BLaER1 treated with 17β-estradiol and CSF1 and Interleukin-3, amounts not matched to agents 10 nM and 100 nM (cell line): Measurements from ENCODE around the gene PTAFR.

Source experiments
- H3K27ac ChIP-seq, 11 experiments: shearing (Covaris generic); formaldehyde crosslinking; 2 replicates each; pipeline ENCODE4 v1.8.1; 2022
- H3K27me3 ChIP-seq, 11 experiments: shearing (Covaris generic); formaldehyde crosslinking; 2 replicates each; pipeline ENCODE4 v1.8.1; 2022
- H3K36me3 ChIP-seq, 11 experiments: shearing (Covaris generic); formaldehyde crosslinking; 2 replicates each; pipeline ENCODE4 v1.8.1; 2022
- H3K4me1 ChIP-seq, 10 experiments: shearing (Covaris generic); formaldehyde crosslinking; 2 replicates each; pipeline ENCODE4 v1.8.1; 2022
- H3K4me2 ChIP-seq, 11 experiments: shearing (Covaris generic); formaldehyde crosslinking; 2 replicates each; pipeline ENCODE4 v1.8.1; 2022
- H3K4me3 ChIP-seq, 10 experiments: shearing (Covaris generic); formaldehyde crosslinking; 2 replicates each; pipeline ENCODE4 v1.8.1; 2022
- H3K9ac ChIP-seq, 11 experiments: shearing (Covaris generic); formaldehyde crosslinking; 2 replicates each; pipeline ENCODE4 v1.8.1; 2022
- H3K9me3 ChIP-seq, 11 experiments: shearing (Covaris generic); formaldehyde crosslinking; replicated peaks in 1 of 11; 2 replicates each; pipeline ENCODE4 v1.8.1; 2022
- H4K20me1 ChIP-seq, 11 experiments: shearing (Covaris generic); formaldehyde crosslinking; 2 replicates each; pipeline ENCODE4 v1.8.1; 2022
- Cebpa-rat ChIP-seq, 11 experiments: shearing (Covaris generic); IDR thresholded peaks; 2 replicates each; pipeline ENCODE4 v1.8.1; 2022

PTAFR gene

DNA sequence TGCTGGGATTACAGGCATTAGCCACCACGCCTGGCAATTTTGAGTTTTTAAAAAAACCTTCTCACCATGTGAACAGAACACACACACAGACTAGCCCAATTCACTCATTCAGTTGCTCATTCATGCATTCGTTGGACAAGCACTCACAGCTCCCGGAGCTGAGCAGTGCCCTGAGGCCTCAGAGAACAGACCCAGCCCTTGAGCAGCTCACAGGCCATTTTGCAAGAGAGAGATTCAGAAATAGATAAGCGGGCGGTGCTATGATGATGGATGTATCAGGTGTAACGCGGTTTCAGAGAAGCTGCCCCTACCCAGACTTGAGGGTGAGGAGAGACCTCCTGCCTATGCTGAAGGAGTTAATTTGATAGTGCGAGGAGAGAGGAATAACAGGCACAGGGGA is 18.6 kb downstream of the PTAFR start:
- H3K27ac ChIP-seq = no peak overlapping the region
- no peaks in the 10 kb centered on the region for H3K9me3 ChIP-seq

DNA sequence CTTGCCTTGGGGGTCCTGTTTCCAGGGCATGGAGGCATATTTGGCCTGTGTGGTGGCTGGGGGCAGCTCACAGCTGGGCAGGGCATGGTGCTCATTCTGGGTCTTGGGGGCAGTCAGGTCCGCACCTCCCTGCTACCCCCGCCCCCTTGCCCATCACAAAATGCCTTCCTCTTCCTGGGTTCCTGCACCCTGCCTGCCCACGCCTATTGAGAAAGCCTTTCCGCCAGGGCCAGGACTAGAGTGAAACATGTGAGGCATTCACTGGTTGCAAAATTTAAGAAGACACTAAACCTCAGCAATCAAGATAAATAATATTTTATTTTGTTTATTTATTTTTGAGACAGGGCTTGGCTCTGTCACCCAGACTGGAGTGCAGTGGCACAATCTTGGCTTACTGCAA is 19.7 kb downstream of the PTAFR start:
- H3K9me3 ChIP-seq = no peaks in the 10 kb centered on the region
- peak overlapping the region in 1 of 11 experiments; percentile 31; a peak in 1 of 22 replicates for H3K9ac ChIP-seq
- peaks cover 0 to 99% (median 0%) of the 10 kb centered on the region in 11 experiments; a peak in 6 of 22 replicates for H4K20me1 ChIP-seq
- 0 out of 22 replicates have a peak overlapping the region, but pooled peaks of 1 of the 11 experiments have one; percentile 11 for H3K27ac ChIP-seq
- H3K4me3 ChIP-seq = no peak overlapping the region
- H3K4me2 ChIP-seq = peak overlapping the region in 2 of 11 experiments; percentile 45 to 62; a peak in 5 of 22 replicates
- H3K4me1 ChIP-seq = peaks cover 0 to 99% (median 2%) of the 10 kb centered on the region in 10 experiments; a peak in 11 of 20 replicates
- no peaks in the 10 kb centered on the region for H3K27me3 ChIP-seq
- H3K36me3 ChIP-seq = peaks cover 0 to 94% (median 0%) of the 10 kb centered on the region in 11 experiments; a peak in 6 of 22 replicates
- TF ChIP-seq Cebpa-rat (IDR thresholded peaks at IDR 0.05) = no peak

More for the DNA sequence above, 18.6 kb downstream of the PTAFR start:
- H3K4me1 ChIP-seq = peaks cover 0 to 99% (median 1%) of the 10 kb centered on the region in 10 experiments; a peak in 9 of 20 replicates
- H3K27me3 ChIP-seq = no peaks in the 10 kb centered on the region
- peak overlapping the region in 2 of 11 experiments; percentile 51 to 78; a peak in 2 of 22 replicates for H3K4me2 ChIP-seq
- H3K36me3 ChIP-seq = peaks cover 0 to 94% (median 0%) of the 10 kb centered on the region in 11 experiments; a peak in 6 of 22 replicates
- TF ChIP-seq Cebpa-rat (IDR thresholded peaks at IDR 0.05) = no peak
- no peak overlapping the region for H3K9ac ChIP-seq
- H3K4me3 ChIP-seq = no peak overlapping the region
- H4K20me1 ChIP-seq = peaks cover 0 to 99% (median 0%) of the 10 kb centered on the region in 11 experiments; a peak in 6 of 22 replicates

DNA sequence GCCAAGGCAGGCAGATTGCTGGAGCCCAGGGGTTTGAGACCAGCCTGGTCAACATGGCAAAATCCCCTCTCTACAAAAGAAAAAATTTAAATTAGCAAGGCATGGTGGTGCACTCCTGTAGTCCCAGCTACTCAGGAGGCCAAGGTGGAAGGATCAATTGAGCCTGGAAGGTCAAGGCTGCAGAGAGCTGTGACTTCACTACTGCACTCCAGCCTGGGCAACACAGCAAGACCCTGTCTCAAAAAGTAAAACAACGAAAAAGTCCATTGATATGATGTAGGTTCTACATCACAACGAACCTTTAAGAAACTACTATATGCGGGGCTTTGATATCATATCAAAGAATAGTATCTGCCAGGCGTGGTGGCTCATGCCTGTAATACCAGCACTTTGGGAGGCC is 20.9 kb downstream of the PTAFR start:
- Histone ChIP-seq H4K20me1 (peaks cover 0 to 99% (median 0%) of the 10 kb centered on the region in 11 experiments; a peak in 6 of 22 replicates), H3K4me2 (peak overlapping the region in 3 of 11 experiments; percentile 52 to 64 (median 53); a peak in 5 of 22 replicates), H3K9me3 (peaks cover 0 to 10% (median 0%) of the 10 kb centered on the region in 11 experiments; a peak in 4 of 22 replicates), H3K36me3 (peaks cover 0 to 94% (median 0%) of the 10 kb centered on the region in 11 experiments; a peak in 7 of 22 replicates), H3K27me3 (no peaks in the 10 kb centered on the region), H3K4me1 (peaks cover 0 to 91% (median 4%) of the 10 kb centered on the region in 10 experiments; a peak in 11 of 20 replicates), H3K27ac (no peak overlapping the region), H3K4me3 (no peak overlapping the region), H3K9ac (no peak overlapping the region)
- TF ChIP-seq Cebpa-rat (IDR thresholded peaks at IDR 0.05) = no peak

DNA sequence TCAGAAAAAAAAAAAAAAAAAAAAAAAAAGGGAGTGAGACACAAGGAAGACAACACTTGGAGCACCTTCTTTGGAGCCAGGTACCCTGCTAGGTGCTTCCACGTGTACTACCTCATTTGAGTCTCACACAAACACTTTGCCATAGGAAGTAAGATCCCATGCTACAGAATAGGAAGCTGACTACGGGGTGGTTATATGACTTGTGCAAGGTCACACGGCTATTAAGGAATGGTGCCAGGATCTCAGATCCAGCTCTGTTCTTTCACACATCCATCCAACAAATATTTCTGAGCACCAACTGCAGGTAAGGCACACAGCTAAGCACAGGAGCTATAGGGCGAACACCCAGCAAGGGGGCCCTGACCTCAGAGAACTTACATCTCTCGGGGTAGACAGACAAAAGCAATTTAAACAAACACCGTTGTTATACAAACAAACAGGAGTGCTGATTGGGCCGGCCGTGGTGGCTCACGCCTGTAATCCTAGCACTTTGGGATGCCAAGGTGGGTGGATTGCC is 22.4 kb downstream of the PTAFR start:
- Histone ChIP-seq H3K9ac (no peak overlapping the region), H3K9me3 (peaks cover 0 to 19% (median 0%) of the 10 kb centered on the region in 11 experiments; a peak in 4 of 22 replicates), H3K27ac (no peak overlapping the region; a peak in 1 of 22 replicates), H3K36me3 (peaks cover 0 to 96% (median 0%) of the 10 kb centered on the region in 11 experiments; a peak in 7 of 22 replicates), H3K4me2 (peak overlapping the region in 3 of 11 experiments; percentile 51 to 81 (median 53); a peak in 6 of 22 replicates), H3K4me1 (peaks cover 0 to 91% (median 4%) of the 10 kb centered on the region in 10 experiments; a peak in 11 of 20 replicates), H4K20me1 (peaks cover 0 to 99% (median 0%) of the 10 kb centered on the region in 11 experiments; a peak in 6 of 22 replicates), H3K4me3 (no peak overlapping the region), H3K27me3 (no peaks in the 10 kb centered on the region)
- no peak for TF ChIP-seq Cebpa-rat (IDR thresholded peaks at IDR 0.05)

DNA sequence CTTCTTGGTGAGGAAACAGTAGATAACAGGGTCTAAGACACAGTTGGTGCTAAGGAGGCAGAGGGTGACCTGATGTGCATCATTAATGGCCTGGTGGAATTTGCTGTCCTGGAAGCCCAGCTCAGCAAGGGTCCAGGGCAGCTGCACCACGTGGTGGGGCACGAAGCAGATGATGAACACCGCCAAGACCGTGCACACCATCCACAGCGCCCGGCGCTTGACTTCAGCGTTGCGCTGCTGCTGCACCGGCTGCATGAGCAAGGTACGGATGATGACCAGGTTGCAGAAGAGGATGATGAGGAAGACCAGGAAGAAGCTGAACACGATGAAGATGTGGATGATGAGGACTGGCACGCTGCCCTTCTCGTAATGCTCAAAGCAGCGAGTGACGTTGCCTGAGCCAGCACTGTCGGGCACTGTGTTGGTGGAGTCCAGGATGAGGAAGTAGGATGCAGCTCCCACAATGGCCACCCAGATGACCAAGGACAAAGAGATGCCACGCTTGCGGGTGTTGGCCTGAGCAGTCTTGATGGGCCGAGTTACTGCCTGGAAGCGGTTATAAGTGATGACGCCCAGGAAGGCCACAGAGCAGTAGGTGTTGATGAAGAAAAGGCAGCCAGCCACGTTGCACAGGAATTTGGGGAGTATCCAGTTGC is 26.2 kb downstream of the PTAFR start:
- Histone ChIP-seq H3K4me1 (peaks cover 24 to 93% (median 34%) of the 10 kb centered on the region in 10 experiments), H3K27ac (no peak overlapping the region), H3K9ac (no peak overlapping the region), H3K9me3 (peaks cover 0 to 19% (median 0%) of the 10 kb centered on the region in 11 experiments; a peak in 4 of 22 replicates), H3K4me2 (peak overlapping the region in 2 of 11 experiments; percentile 76; a peak in 3 of 22 replicates), H4K20me1 (peaks cover 0 to 87% (median 0%) of the 10 kb centered on the region in 11 experiments; a peak in 6 of 22 replicates), H3K27me3 (no peaks in the 10 kb centered on the region), H3K4me3 (no peak overlapping the region), H3K36me3 (peaks cover 0 to 88% (median 0%) of the 10 kb centered on the region in 11 experiments; a peak in 7 of 22 replicates)
- no peak for TF ChIP-seq Cebpa-rat (IDR thresholded peaks at IDR 0.05)

DNA sequence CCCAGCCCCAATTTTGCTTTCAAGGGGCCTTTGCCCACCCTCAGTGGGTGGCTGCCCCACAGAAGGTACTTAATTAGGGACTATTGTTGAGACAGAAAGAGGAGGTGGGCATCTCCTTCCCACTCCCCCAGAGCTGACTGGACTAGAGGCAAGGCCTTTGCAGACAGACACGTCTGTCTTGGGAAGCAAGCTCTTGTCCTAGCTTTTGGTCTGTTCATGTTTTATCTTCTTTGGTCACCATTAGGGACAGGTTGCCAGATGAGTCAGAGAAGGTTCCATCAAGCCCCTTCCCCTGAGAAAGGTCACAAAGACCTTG is 27.7 kb downstream of the PTAFR start:
- Histone ChIP-seq H3K27me3 (no peaks in the 10 kb centered on the region), H3K27ac (no peak overlapping the region), H3K4me3 (no peak overlapping the region), H3K9ac (peak overlapping the region in 2 of 11 experiments; percentile 5 to 40; a peak in 2 of 22 replicates), H3K36me3 (peaks cover 0 to 76% (median 0%) of the 10 kb centered on the region in 11 experiments; a peak in 7 of 22 replicates), H3K9me3 (peaks cover 0 to 19% (median 0%) of the 10 kb centered on the region in 11 experiments; a peak in 4 of 22 replicates), H3K4me2 (peak overlapping the region in 4 of 11 experiments; percentile 69 to 76 (median 76); a peak in 7 of 22 replicates), H3K4me1 (peaks cover 38 to 94% (median 45%) of the 10 kb centered on the region in 10 experiments), H4K20me1 (peaks cover 0 to 74% (median 0%) of the 10 kb centered on the region in 11 experiments; a peak in 6 of 22 replicates)
- TF ChIP-seq Cebpa-rat (IDR thresholded peaks at IDR 0.05) = no peak

DNA sequence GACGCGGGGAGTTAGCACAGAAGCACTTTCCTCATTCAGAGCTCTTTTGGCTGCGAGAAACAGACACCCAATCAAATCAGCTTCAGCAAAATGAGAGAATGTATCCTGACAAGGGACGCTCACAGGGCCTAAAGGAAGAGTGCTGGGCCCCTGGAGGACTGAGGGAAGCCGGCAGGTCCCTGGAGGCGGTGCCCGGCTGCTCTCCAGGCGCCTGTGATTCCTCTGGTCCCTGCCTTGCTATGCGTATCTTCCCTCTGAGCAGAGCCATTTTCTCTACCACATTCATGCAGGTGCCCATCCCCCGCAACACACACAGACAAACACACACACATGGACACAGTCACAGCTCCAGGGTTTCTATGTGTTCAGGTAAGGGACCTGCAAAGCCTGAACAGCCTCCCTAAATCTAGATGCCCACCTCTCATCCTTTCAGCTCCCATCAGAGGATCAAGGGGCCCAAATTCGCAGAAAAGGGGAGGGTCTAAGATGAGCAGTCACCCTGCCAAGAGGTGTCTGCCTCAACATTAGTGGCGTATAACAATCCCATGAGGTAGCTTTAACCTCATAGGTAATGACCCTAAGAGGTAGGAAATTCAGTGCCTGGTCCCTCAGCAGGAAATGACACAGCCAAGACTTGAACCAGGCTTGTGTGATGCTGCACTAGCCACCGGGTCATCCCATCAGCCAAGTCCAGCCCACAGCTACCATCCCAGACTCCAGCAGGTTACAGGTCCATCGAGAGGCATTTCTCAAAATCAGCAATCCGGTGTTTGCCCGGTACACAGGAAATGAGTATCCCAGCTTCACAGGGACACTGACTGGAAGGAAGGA is 29.0 kb downstream of the PTAFR start:
- no peak for TF ChIP-seq Cebpa-rat (IDR thresholded peaks at IDR 0.05)
- Histone ChIP-seq H3K4me3 (no peak overlapping the region), H3K36me3 (peaks cover 0 to 62% (median 0%) of the 10 kb centered on the region in 11 experiments; a peak in 7 of 22 replicates), H3K27me3 (no peaks in the 10 kb centered on the region), H3K9me3 (peaks cover 0 to 19% (median 0%) of the 10 kb centered on the region in 11 experiments; a peak in 4 of 22 replicates), H3K9ac (peak overlapping the region in 7 of 11 experiments; percentile 0 to 41 (median 24); a peak in 8 of 22 replicates), H3K27ac (0 out of 22 replicates have a peak overlapping the region, but pooled peaks of 3 of the 11 experiments have one; percentile 4 to 7 (median 6)), H4K20me1 (peaks cover 0 to 60% (median 0%) of the 10 kb centered on the region in 11 experiments; a peak in 6 of 22 replicates), H3K4me1 (peaks cover 41 to 92% (median 49%) of the 10 kb centered on the region in 10 experiments), H3K4me2 (peak overlapping the region; percentile 69 to 85 (median 76))

DNA sequence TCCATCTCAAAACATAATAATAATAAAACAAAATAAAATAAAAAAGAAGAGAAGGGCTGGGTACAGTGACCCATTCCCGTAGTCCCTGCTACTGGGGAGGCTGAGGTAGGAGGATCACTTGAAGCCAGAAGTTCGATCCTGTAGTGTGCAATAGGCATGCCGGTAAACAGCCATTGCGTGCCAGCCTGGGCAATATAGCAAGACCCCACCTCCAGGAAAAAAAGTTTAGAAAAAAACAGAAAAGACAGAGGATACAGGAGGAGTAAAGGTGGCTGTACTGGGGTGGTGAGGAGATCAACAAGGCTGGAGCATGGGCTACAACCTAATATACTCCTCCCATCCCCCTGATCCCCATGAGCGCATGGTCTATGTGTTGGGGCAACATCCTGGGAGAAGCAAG is 30.8 kb downstream of the PTAFR start:
- Histone ChIP-seq H3K27ac (no peak overlapping the region; a peak in 1 of 22 replicates), H3K4me3 (no peak overlapping the region), H3K9ac (no peak overlapping the region), H3K4me2 (peak overlapping the region in 8 of 11 experiments; percentile 31 to 85 (median 69); a peak in 11 of 22 replicates), H3K4me1 (peaks cover 41 to 98% (median 50%) of the 10 kb centered on the region in 10 experiments), H4K20me1 (peaks cover 0 to 42% (median 0%) of the 10 kb centered on the region in 11 experiments; a peak in 6 of 22 replicates), H3K27me3 (no peaks in the 10 kb centered on the region), H3K36me3 (peaks cover 0 to 44% (median 0%) of the 10 kb centered on the region in 11 experiments; a peak in 7 of 22 replicates), H3K9me3 (peaks cover 0 to 13% (median 0%) of the 10 kb centered on the region in 11 experiments; a peak in 4 of 22 replicates)
- TF ChIP-seq Cebpa-rat (IDR thresholded peaks at IDR 0.05) = no peak
